Esophagus squamous epithelium (tissue), 4 donors: ENCODE data around the gene GPC4.

Experiments used
- POLR2A ChIP-seq, 4 donors: fragments of 450-650 bp; IDR thresholded peaks; one replicate each; pipeline ENCODE4 v1.6.1; 2017; ENCODE audit warnings: antibody characterized with exemption in 4 of 4, mild to moderate bottlenecking in 4 of 4, moderate library complexity in 3 of 4
- TF ChIP-seq, protein P1 (sequence below), 6 experiments: fragments of 450-650 bp in 4 of 6; fragments of 200-600 bp in 2 of 6; sonication (generic) in 2 of 6; IDR thresholded peaks; one replicate each; pipeline ENCODE4 v1.5.1; 2016 to 2019; ENCODE audit warnings: antibody characterized with exemption in 6 of 6, mild to moderate bottlenecking in 4 of 6, moderate library complexity in 4 of 6

DNA sequence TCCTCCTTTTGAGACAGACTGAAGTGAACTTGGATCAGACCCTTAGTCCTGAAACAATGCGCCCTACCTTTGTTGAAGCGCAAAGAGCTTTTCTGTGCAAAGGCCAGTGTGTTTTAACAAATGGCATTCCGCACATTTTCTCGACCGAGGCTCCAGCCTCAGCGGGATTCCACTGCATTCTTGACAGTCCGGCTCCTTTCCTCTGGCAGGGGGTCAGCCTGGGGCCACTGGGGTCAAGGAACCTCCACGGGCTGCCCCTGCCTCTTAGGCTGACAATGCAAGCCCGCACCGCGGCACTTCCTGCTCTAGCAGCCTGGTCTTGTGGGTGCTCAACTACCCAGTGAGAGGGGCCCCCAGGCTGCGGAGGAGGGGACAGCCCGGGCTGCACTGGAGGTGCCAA lies 150.0 kb downstream of the GPC4 start:
- TF ChIP-seq, protein P1, sequence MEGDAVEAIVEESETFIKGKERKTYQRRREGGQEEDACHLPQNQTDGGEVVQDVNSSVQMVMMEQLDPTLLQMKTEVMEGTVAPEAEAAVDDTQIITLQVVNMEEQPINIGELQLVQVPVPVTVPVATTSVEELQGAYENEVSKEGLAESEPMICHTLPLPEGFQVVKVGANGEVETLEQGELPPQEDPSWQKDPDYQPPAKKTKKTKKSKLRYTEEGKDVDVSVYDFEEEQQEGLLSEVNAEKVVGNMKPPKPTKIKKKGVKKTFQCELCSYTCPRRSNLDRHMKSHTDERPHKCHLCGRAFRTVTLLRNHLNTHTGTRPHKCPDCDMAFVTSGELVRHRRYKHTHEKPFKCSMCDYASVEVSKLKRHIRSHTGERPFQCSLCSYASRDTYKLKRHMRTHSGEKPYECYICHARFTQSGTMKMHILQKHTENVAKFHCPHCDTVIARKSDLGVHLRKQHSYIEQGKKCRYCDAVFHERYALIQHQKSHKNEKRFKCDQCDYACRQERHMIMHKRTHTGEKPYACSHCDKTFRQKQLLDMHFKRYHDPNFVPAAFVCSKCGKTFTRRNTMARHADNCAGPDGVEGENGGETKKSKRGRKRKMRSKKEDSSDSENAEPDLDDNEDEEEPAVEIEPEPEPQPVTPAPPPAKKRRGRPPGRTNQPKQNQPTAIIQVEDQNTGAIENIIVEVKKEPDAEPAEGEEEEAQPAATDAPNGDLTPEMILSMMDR (IDR thresholded peaks at IDR 0.05) = no peak
- TF ChIP-seq POLR2A (IDR thresholded peaks at IDR 0.05) = no peak
